ENCODE data around the gene KRTAP5-10.
"Not testable (repeated sequence)": the region's sequence is repeated elsewhere in the genome, so short reads cannot be mapped to it uniquely, and the experiment has no call there.

Gene KRTAP5-10

DNA sequence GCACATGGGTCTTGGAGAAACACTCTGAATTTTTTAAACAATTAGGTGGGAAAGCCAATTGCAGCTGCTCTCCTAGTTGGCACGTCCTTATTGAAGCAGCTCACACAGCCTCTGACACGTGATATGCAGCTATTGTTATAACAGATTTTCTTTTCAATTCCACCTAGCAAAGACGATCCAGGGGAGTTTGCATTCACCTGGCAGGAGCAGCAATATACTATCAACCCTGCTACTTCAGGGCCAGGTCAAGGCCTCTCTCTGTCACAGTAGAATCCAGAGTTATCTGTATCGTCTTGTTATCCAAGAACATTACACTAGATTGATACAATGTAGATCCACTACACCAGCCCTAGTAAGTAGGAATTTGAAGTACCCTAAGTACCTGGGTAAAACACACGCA, 9.1 kb downstream of the KRTAP5-10 start:
- DNase-seq = no peak

GRCh38 chr11:71575723-71576424, 10.5 kb downstream of the KRTAP5-10 start:
- no peak for DNase-seq

DNA sequence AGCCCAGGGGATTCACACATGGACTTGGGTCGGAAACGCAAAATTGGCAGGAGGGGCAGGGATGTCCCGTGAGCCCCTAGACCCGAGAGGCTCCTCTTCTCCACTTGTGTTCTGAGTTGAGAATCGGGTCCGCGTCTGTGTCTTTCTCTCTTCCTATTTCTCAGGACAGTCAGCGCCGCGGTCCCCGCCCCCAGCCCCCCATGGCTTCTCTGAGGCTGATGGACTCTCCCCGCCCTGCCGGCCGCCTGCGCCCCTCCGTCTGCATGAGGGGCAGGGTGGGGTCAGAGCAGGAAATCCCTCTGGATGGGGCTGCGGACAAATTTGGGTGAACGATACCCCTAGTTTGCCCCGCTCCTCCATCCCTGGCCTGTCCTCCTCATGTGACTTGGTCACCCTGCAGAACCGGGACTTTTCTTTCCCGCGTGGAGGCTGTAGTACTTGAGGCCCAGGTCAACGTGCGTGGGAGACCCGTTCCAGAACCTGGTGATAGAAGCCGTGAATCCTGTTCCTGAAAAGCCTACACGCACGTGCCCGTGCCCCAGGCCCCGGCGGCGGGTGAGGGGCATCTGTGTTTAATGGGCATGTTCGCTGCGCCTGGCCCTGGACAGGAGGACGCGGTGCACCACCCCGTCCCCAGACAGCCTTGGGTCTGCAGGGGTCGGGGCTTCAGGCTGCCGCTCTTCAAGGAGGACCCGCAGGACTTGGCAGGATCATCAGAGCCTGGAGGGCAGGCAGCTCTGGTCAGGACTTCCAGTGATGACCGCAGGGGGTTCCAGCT, 11.5 kb downstream of the KRTAP5-10 start:
- not testable (repeated sequence) for DNase-seq

GRCh38 chr11:71577469-71578004, 12.2 kb downstream of the KRTAP5-10 start:
- no peak for DNase-seq

- DNase-seq = not testable (repeated sequence)
Observed at GRCh38 chr11:71579513-71579912, 14.2 kb downstream of the KRTAP5-10 start.

DNA sequence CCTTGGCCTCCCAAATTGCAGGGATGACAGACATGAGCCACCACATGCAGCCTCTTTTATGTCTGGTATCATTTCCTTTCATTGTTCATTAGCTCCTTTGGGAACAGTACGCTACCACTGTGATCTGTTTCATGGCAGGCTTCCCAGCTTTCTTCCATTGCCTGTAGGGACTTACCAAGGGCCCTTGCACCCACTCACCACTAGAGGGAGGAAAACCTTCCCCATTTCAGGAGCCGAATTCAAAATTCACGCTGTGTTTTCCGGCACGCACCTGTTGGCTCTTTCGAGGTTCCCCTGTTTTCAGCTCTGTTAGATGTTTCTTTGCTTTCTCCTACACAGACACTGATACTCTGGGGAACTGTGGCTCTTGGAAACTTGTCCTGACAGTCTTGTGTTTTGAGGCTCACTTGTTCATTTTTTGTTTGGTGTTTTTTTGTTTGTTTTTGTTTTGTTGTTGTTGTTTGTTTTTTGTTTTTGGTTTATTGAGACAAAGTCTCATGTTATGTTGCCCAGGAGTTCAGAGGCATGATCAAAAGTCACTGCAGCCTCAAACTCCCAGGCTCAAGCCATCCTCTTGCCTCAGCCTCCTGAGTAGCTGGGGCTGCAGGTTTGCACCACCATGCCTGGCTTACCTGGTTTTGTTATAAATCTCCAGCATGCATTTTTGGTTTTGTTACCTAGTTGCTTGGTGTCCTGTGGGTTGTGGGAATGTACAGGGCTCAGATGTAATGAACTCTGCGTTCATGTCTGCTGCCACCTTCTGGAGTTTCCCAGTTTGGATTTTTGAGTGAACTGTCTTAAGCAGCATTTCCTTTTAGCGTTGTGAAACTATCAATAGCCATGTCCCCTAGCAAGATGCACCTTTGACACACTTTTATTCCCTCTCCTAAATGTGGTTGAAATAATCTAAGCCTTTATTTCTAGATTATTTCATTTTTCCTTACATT, 15.0 kb downstream of the KRTAP5-10 start:
- peak; percentile 27 for DNase-seq

DNA sequence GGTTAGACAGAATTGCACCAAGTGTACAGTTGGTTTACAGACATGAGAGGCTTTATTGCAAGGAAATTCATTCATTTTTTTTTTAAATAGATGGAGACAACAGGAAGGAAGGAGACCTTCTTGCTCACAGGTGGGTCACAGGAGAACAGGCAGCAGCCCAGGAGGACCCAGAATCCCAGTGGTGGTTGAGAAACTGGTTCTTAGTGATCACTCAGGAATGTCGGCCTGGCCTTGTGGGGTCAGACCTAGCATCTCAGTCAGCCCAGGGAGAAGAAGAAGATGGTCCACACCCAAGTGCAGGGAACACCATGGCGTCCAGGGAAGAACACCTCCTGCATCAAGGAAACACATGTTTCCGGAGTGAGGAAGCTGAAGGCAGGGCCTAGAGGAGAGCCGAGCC, 16.5 kb downstream of the KRTAP5-10 start:
- no peak for DNase-seq

- no peak for DNase-seq
Observed at GRCh38 chr11:71582309-71582895, 17.0 kb downstream of the KRTAP5-10 start, which contains the start of gene KRTAP5-11. KRTAP5-11 (minus strand) TSS chr11:71582875; CDS start chr11:71582837, 38 bp downstream.

- DNase-seq = not testable (repeated sequence)
Observed at GRCh38 chr11:71582969-71583368, 17.6 kb downstream of the KRTAP5-10 start.

DNA sequence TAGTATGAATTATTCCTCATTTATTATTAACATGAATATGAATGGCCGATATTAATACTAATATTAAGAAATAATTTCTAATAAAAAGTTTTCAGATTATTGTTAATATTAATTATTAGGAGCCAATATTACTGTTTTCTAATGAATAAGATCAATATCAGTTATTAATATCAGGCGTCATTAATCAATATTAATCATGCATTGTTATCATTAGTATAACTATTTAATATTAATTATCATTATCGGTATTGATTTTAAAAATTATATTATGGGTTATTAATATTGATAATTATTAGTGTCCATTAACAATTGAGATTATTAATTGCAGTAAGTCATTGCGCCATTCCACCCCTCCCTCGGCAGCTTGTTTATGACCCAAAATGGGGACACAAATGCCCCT, 20.3 kb downstream of the KRTAP5-10 start:
- not testable (repeated sequence) for DNase-seq

DNA sequence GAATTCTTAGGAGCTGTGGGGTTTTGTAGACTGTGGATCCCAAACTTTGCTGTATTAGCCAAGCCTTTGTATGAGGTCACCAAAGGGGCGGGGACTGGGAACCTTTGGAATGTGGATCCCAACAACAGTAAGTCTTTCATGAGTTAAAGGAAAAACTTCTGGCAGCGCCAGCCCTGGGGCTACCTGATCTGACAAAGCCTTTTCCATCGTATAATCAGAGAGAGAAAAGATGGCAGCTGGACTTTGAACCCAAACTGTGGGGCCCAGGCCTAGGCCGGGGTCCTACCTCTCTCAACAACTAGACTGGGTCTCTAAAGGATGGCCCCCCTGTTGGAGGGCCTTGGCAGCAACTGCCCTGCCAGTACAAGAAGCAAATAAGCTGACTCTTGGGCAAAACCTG, 23.0 kb downstream of the KRTAP5-10 start:
- DNase-seq = not testable (repeated sequence)

- DNase-seq = peak; percentile 19
Observed at GRCh38 chr11:71588822-71589545, 23.6 kb downstream of the KRTAP5-10 start.

GRCh38 chr11:71589546-71589920, 24.2 kb downstream of the KRTAP5-10 start:
- DNase-seq = not testable (repeated sequence)

DNA sequence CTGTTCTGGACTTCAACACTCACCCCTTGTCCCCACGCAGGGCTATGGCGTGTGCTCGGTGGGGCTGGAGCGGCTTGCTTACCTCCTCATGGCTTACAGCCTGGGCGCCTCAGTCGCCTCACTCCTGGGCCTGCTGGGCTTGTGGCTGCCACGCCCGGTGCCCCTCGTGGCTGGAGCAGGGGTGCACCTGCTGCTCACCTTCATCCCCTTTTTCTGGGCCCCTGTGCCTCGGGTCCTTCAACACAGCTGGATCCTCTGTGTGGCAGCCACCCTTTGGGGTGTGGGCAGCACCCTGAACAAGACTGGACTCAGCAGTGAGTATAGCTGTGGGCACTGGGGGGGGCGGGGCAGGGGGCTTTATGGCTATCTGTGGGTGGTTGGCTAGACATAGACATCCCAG, 37.9 kb downstream of the KRTAP5-10 start:
- DNase-seq = not testable (repeated sequence)

GRCh38 chr11:71604798-71605488, 39.6 kb downstream of the KRTAP5-10 start:
- not testable (repeated sequence) for DNase-seq

- DNase-seq = not testable (repeated sequence)
Observed at GRCh38 chr11:71606853-71607519, 41.6 kb downstream of the KRTAP5-10 start.

DNA sequence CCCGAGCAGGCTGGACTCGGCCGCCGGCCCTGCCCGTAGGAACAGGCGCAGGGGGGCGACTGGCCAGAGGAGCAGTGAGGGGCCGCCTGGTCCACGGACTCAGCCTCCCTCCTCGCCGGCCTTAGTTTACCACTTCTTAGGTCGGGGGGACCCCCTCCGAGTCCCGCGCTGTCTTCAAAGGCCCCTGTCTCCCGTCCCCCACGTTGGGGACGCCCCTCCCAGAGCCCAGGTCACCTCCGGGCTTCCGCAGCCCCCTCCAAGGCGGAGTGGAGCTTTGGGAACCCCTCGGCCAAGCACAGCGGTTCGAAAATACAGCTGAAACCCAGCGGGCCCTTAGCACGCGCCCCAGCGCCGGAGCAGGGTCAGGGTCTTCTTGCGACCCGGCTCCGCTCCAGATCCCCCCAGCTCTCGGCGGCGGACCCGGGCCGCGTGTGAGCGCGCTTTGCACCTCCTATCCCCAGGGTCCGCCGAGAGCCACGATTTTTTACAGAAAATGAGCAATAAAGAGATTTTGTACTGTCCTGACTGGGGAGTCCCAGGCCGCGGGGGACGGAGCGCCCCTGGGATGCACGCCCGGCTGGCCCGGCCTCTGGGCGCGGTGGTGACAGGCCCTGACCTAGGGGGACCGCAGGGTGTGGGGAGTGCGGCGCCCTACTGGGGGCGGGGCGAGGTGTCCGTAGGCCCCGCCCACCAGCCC, 42.3 kb downstream of the KRTAP5-10 start:
- not testable (repeated sequence) for DNase-seq

DNA sequence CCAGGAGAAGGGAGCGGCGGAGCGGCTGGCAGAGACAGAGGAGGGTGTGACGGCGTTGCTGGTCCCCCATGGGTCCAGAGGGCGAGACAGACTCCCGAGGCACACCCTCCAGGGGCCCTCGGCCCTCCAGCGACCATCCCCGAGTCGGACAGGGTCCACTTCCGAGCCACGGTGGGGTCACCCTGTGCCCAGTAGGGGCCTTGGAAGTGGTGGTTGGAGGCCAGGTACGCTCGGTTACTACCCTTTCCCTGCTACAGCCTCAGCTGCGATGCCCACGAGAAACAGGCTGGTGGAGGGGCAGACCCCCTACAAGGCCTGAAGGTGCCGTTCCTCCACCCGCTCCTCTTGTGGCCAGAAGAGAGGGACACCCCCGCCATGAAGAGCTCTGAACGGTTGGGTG, 42.9 kb downstream of the KRTAP5-10 start:
- DNase-seq = not testable (repeated sequence)

DNA sequence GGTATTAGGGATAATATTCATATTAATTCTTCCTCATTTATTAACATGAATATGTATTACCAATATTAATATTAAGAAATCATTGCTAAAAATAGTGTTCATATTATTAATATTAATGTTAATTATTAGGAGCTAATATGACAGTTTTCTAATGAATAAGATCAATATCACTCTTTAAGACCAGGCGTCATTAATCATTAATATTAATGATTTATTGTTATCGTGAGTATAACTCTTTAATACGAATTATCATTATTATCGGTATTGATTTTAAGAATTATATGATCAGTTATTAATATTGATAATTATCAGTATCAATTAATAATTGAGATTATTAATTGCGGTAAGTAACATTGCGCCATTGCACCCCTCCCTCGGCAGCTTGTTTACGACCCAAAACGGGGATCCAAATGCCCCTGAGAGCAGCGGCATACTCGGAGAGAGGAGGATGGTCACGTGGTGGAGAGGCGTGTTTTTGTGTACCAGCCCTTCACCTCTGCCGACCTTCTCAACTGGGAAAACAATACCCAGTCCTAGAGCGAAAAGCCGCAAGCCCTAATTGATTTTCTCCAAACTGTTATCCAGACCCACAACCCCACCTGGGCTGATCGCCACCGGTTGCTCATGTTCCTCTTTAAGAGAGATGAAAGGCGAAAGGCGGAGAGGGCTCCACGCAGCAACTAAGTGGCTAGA, 46.0 kb downstream of the KRTAP5-10 start:
- DNase-seq = not testable (repeated sequence)

Data from CD4-positive, alpha-beta T cell treated with Interleukin-17A for 4 hours (primary cell).